Colonic mucosa (tissue), 4 donors: ENCODE data around the gene THADA. TPM values are rescaled to one million over a fixed set of nuclear protein-coding genes. Genes with fewer than 3 reads are reported as not detected.

Experiments used
- DNase-seq: peaks from one replicate; pipeline ENCODE4 v3.0.0-alpha.2; 2020
- H3K27ac ChIP-seq: fragments of 200-600 bp; one replicate; pipeline ENCODE4 v1.8.0; 2021
- H3K27me3 ChIP-seq: fragments of 200-600 bp; one replicate; pipeline ENCODE4 v1.8.0; 2021
- H3K36me3 ChIP-seq: fragments of 200-600 bp; one replicate; pipeline ENCODE4 v1.8.0; 2021
- H3K4me1 ChIP-seq: fragments of 200-600 bp; one replicate; pipeline ENCODE4 v1.8.0; 2021; ENCODE audit warnings: mild to moderate bottlenecking
- H3K4me3 ChIP-seq: fragments of 200-600 bp; one replicate; pipeline ENCODE4 v1.8.0; 2021
- H3K9ac ChIP-seq, 2 donors: one replicate each; pipeline ENCODE4 v1.7.0; 2013; ENCODE audit warnings: control low read depth in 2 of 2, low read depth in 2 of 2, low read length in 2 of 2
- H3K9me3 ChIP-seq: fragments of 200-600 bp; one replicate; pipeline ENCODE4 v1.8.0; 2021
- CTCF ChIP-seq: fragments of 200-600 bp; IDR thresholded peaks from one replicate; pipeline ENCODE4 v1.8.0; 2022; ENCODE audit warnings: antibody characterized with exemption, mild to moderate bottlenecking
- intact Hi-C: fragments of 100-400 bp; cut with DNase I; formaldehyde crosslinking; loops from one replicate; pipeline ENCODE4 v1.14.1; 2022
- total RNA-seq, 2 donors: library from RNA; stranded (reverse); fragmentation: NEBNext Ultra II Directional in 1 of 2; extraction: Animal tissue kit (Norgen Biotek cat#: 25700) in 1 of 2; gene quantifications; one replicate each; pipeline ENCODE4 v1.2.1, GENCODE V29; 2021
- donor health status: healthy.
- donor health status: DM: no; HTN: no; CAD: no.
- donor health status: DM: no; HTN: no; CAD: no.

THADA gene
- total RNA-seq, 2 donors from 2014 or later, result 14.6 to 31.4 TPM

- H3K4me3 ChIP-seq, result no peak overlapping the region
- intact Hi-C loops, result no loop called here
- H3K9me3 ChIP-seq, result no peaks in the 10 kb centered on the region
- no peaks in the 10 kb centered on the region for H3K36me3 ChIP-seq
- no peak for DNase-seq
- H3K27ac ChIP-seq, result peak overlapping the region; percentile 61
- H3K4me1 ChIP-seq, result no peaks in the 10 kb centered on the region
- TF ChIP-seq CTCF, result no peak
- no peaks in the 10 kb centered on the region for H3K27me3 ChIP-seq
- no peak overlapping the region for H3K9ac ChIP-seq
Measured at GRCh38 chr2:43305012-43305411, 290.8 kb downstream of the THADA start.

- no peak overlapping the region for H3K4me3 ChIP-seq
- intact Hi-C loops, result no loop called here
- H3K9ac ChIP-seq, result no peak overlapping the region
- H3K36me3 ChIP-seq, result no peaks in the 10 kb centered on the region
- H3K27me3 ChIP-seq, result no peaks in the 10 kb centered on the region
- DNase-seq, result no peak
- H3K9me3 ChIP-seq, result no peaks in the 10 kb centered on the region
- no peak for TF ChIP-seq CTCF
- H3K27ac ChIP-seq, result no peak overlapping the region
- H3K4me1 ChIP-seq, result no peaks in the 10 kb centered on the region
Measured at GRCh38 chr2:43303889-43304288, 291.9 kb downstream of the THADA start.

- no peak overlapping the region for H3K27ac ChIP-seq
- H3K4me3 ChIP-seq, result no peak overlapping the region
- intact Hi-C loops, result no loop called here
- H3K4me1 ChIP-seq, result no peaks in the 10 kb centered on the region
- no peaks in the 10 kb centered on the region for H3K36me3 ChIP-seq
- no peak for TF ChIP-seq CTCF
- H3K9me3 ChIP-seq, result no peaks in the 10 kb centered on the region
- H3K27me3 ChIP-seq, result no peaks in the 10 kb centered on the region
- no peak overlapping the region for H3K9ac ChIP-seq
- DNase-seq, result no peak
Measured at GRCh38 chr2:43302961-43303494, 292.8 kb downstream of the THADA start.

- H3K36me3 ChIP-seq, result no peaks in the 10 kb centered on the region
- no peak for DNase-seq
- no peak for TF ChIP-seq CTCF
- no peak overlapping the region for H3K27ac ChIP-seq
- H3K4me1 ChIP-seq, result no peaks in the 10 kb centered on the region
- no peak overlapping the region for H3K4me3 ChIP-seq
- no peaks in the 10 kb centered on the region for H3K27me3 ChIP-seq
- intact Hi-C loops, result no loop called here
- H3K9me3 ChIP-seq, result no peaks in the 10 kb centered on the region
- H3K9ac ChIP-seq, result no peak overlapping the region
Measured at GRCh38 chr2:43302182-43302960, 293.5 kb downstream of the THADA start.

- no peak for DNase-seq
- H3K4me3 ChIP-seq, result no peak overlapping the region
- H3K27me3 ChIP-seq, result no peaks in the 10 kb centered on the region
- intact Hi-C loops, result no loop called here
- no peaks in the 10 kb centered on the region for H3K4me1 ChIP-seq
- H3K27ac ChIP-seq, result no peak overlapping the region
- no peak for TF ChIP-seq CTCF
- H3K9ac ChIP-seq, result no peak overlapping the region
- H3K36me3 ChIP-seq, result no peaks in the 10 kb centered on the region
- H3K9me3 ChIP-seq, result no peaks in the 10 kb centered on the region
Measured at GRCh38 chr2:43300781-43301583, 294.9 kb downstream of the THADA start.
